K562 (cell line): ENCODE data around the gene ODR4.
"Not testable (repeated sequence)": the region's sequence is repeated elsewhere in the genome, so short reads cannot be mapped to it uniquely, and the experiment has no call there.

Experiments used
- BRCA1 ChIP-seq, 2 experiments: fragments of 450-650 bp in 1 of 2; sonication (generic) in 1 of 2; formaldehyde crosslinking in 1 of 2; IDR thresholded peaks; 2 replicates each; pipeline versions ENCODE4 v1.5.0 to v1.6.1; 2017 to 2020; ENCODE audit warnings: mild to moderate bottlenecking in 1 of 2, missing genetic modification reagents in 1 of 2
- CEBPB ChIP-seq: fragments of 450-650 bp; IDR thresholded peaks from 2 replicates; pipeline ENCODE4 v1.6.1; 2016; ENCODE audit warnings: missing genetic modification characterization, missing compliant biosample characterization
- E2F4 ChIP-seq: sonication (generic); formaldehyde crosslinking; IDR thresholded peaks from 2 replicates; pipeline ENCODE4 v1.8.0; 2022; ENCODE audit warnings: mild to moderate bottlenecking, low read depth, missing genetic modification reagents
- EZH2 ChIP-seq: IDR thresholded peaks from 2 replicates; pipeline ENCODE4 v1.6.1; 2012; ENCODE audit warnings: low read depth, mild to moderate bottlenecking, inconsistent platforms, low read length, borderline replicate concordance
- JUND ChIP-seq, 2 experiments: IDR thresholded peaks; 2 replicates in 1 of 2; 3 replicates in 1 of 2; pipeline ENCODE4 v1.6.1; 2011; ENCODE audit warnings: borderline replicate concordance in 2 of 2, low read depth in 2 of 2, low read length in 2 of 2, improper control_type of control experiment in 1 of 2, missing biosample characterization in 1 of 2, missing genetic modification characterization in 1 of 2, missing genetic modification reagents in 1 of 2
- MEF2D ChIP-seq: conservative IDR thresholded peaks from 2 replicates; pipeline ENCODE4 v1.6.1; 2016; ENCODE audit warnings: low read depth, missing genetic modification characterization, missing compliant biosample characterization
- RUNX1 ChIP-seq: sonication (generic); IDR thresholded peaks from 2 replicates; pipeline ENCODE4 v1.6.1; 2016; ENCODE audit warnings: antibody characterized with exemption, low read depth
- ZBTB8A ChIP-seq: fragments of 450-650 bp; IDR thresholded peaks from 2 replicates; pipeline ENCODE4 v1.6.1; 2018; ENCODE audit warnings: mild to moderate bottlenecking, moderate library complexity; ENCODE audit not compliant: partially characterized antibody
- TF ChIP-seq, protein P1 (sequence below), 2 experiments: fragments of 450-650 bp; formaldehyde crosslinking in 1 of 2; IDR thresholded peaks; 2 replicates each; pipeline versions ENCODE4 v1.4.0 to v1.6.1; 2014 to 2020; ENCODE audit warnings: mild to moderate bottlenecking in 2 of 2, borderline replicate concordance in 1 of 2, low read depth in 1 of 2
- TF ChIP-seq, protein P2 (sequence below), 3 experiments: fragments of 200-800 bp in 1 of 3; fragments of 250-450 bp in 1 of 3; fragments of 450-650 bp in 1 of 3; sonication (Bioruptor Pico) in 1 of 3; sonication (Bioruptor generic) in 1 of 3; formaldehyde crosslinking in 1 of 3; IDR thresholded peaks; 2 replicates each; pipeline versions ENCODE4 v1.6.1 to v1.8.0; 2016 to 2022; ENCODE audit warnings: mild to moderate bottlenecking in 2 of 3, missing genetic modification characterization in 2 of 3, missing compliant biosample characterization in 1 of 3, moderate library complexity in 1 of 3

DNA sequence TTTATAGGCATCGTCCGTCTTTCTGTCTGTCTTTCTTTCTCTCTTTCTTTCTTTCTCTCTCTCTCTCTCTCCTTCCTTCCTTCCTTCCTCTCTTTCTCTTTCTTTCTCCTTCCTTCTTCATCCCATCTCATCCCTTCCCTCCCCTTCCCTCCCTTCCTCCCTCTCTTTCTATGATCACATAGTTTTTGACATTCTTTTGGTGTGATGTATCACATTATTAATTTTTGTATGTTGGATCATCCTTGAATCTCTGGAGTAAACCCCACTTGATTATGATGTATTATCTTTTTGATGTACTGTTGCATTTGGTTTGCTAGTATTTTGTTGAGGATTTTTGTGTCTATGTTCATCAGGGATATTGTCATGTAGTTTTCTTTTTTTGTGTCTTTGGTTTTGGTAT is 25.8 kb downstream of the ODR4 start:
- TF ChIP-seq EZH2; ZBTB8A; RUNX1; E2F4 (CRISPR knock-in tag); BRCA1 (IDR thresholded peaks at IDR 0.05); BRCA1 (CRISPR knock-in tag; IDR thresholded peaks at IDR 0.05); CEBPB (tag); MEF2D; JUND (IDR thresholded peaks at IDR 0.05; ENCODE audit: borderline replicate concordance, low read depth, low read length); JUND (tag; IDR thresholded peaks at IDR 0.05; ENCODE audit: borderline replicate concordance, low read depth, low read length): not testable (repeated sequence)
- TF ChIP-seq, protein P1, sequence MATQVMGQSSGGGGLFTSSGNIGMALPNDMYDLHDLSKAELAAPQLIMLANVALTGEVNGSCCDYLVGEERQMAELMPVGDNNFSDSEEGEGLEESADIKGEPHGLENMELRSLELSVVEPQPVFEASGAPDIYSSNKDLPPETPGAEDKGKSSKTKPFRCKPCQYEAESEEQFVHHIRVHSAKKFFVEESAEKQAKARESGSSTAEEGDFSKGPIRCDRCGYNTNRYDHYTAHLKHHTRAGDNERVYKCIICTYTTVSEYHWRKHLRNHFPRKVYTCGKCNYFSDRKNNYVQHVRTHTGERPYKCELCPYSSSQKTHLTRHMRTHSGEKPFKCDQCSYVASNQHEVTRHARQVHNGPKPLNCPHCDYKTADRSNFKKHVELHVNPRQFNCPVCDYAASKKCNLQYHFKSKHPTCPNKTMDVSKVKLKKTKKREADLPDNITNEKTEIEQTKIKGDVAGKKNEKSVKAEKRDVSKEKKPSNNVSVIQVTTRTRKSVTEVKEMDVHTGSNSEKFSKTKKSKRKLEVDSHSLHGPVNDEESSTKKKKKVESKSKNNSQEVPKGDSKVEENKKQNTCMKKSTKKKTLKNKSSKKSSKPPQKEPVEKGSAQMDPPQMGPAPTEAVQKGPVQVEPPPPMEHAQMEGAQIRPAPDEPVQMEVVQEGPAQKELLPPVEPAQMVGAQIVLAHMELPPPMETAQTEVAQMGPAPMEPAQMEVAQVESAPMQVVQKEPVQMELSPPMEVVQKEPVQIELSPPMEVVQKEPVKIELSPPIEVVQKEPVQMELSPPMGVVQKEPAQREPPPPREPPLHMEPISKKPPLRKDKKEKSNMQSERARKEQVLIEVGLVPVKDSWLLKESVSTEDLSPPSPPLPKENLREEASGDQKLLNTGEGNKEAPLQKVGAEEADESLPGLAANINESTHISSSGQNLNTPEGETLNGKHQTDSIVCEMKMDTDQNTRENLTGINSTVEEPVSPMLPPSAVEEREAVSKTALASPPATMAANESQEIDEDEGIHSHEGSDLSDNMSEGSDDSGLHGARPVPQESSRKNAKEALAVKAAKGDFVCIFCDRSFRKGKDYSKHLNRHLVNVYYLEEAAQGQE (IDR thresholded peaks at IDR 0.05; ENCODE audit: borderline replicate concordance): not testable (repeated sequence)
- TF ChIP-seq, protein P1 (CRISPR knock-in tag; IDR thresholded peaks at IDR 0.05; ENCODE audit: low read depth): not testable (repeated sequence)
- TF ChIP-seq, protein P2, sequence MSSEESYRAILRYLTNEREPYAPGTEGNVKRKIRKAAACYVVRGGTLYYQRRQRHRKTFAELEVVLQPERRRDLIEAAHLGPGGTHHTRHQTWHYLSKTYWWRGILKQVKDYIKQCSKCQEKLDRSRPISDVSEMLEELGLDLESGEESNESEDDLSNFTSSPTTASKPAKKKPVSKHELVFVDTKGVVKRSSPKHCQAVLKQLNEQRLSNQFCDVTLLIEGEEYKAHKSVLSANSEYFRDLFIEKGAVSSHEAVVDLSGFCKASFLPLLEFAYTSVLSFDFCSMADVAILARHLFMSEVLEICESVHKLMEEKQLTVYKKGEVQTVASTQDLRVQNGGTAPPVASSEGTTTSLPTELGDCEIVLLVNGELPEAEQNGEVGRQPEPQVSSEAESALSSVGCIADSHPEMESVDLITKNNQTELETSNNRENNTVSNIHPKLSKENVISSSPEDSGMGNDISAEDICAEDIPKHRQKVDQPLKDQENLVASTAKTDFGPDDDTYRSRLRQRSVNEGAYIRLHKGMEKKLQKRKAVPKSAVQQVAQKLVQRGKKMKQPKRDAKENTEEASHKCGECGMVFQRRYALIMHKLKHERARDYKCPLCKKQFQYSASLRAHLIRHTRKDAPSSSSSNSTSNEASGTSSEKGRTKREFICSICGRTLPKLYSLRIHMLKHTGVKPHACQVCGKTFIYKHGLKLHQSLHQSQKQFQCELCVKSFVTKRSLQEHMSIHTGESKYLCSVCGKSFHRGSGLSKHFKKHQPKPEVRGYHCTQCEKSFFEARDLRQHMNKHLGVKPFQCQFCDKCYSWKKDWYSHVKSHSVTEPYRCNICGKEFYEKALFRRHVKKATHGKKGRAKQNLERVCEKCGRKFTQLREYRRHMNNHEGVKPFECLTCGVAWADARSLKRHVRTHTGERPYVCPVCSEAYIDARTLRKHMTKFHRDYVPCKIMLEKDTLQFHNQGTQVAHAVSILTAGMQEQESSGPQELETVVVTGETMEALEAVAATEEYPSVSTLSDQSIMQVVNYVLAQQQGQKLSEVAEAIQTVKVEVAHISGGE (CRISPR knock-in tag; IDR thresholded peaks at IDR 0.05): not testable (repeated sequence)
